ENCODE data around the gene SLC25A29.

Gene SLC25A29

DNA sequence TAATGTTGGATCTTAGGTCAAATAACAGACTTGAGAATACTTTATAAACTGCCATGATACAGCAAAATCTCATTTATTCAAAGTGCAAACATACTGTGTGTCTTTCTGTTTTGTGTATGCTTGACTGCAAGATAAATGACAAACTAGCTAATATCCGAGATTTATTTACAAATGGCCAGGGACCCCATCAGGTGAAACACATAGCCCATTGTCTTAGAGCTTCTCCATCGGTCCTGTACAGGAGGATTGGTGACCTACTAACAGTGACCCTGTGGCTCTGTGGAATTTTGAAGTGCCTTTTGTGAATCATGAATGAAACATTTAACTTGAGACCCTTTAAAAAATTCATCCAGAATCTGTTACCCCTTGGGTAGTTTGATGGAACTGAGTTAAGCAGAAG, 27.1 kb downstream of the SLC25A29 start:
- no peak for DNase-seq

DNA sequence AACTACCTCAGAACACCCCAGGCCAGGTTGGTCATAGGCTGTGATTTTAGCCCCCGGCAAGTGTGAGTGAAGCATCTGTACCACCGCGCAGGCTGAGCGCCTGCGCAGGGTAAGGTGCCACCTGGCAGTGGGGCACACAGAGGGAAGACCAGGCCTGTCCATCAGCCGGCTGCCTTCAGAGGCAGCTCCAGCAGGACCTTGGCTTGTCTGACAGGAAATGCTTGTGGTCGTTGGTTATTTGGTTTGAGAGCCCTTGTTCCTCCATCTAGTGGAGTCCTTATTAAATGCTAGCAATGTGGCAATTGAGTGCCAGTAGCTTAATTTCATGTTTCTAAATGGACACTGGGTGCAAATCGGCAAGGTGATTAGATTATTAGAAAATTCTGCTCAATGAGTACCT, 27.5 kb downstream of the SLC25A29 start:
- peak; percentile 65 for DNase-seq

DNA sequence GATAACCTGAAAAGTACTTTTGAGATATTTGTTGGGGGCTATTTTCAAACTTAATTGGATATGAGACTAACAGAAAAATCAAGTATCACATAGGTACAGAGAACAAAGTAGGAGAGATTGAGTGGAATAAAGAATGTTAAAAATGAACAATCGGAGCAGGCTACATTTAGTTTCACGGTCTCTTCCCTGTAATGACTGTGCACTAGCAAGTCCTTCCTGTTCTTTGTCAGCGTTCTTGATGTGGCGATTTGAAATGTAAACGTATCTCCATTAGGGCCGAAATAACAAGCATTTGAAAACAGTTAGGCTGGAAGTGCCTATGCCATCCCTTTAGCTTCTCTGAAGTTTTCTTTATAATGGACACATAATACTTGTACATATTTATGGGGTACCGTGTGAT, 31.0 kb downstream of the SLC25A29 start:
- DNase-seq, result no peak

DNA sequence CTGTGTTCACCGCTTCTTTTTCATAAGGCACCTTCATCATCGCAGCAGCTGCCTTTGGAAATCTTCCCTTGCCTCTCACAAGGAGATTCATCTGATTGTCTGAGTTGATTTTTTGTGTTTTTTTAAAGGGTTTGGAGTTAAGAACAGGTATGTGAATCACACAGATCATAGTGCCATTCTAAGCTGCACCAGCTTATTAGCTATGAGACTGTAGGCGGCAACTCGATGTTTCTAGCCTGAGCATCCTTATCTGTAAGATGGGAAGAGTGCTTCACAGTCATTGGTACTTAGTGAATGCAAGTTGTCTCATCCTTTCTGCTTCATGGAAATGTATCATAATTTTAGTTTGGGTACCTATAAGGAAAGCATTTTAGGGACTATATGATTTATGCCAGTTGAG, 32.0 kb downstream of the SLC25A29 start:
- DNase-seq, result no peak

DNA sequence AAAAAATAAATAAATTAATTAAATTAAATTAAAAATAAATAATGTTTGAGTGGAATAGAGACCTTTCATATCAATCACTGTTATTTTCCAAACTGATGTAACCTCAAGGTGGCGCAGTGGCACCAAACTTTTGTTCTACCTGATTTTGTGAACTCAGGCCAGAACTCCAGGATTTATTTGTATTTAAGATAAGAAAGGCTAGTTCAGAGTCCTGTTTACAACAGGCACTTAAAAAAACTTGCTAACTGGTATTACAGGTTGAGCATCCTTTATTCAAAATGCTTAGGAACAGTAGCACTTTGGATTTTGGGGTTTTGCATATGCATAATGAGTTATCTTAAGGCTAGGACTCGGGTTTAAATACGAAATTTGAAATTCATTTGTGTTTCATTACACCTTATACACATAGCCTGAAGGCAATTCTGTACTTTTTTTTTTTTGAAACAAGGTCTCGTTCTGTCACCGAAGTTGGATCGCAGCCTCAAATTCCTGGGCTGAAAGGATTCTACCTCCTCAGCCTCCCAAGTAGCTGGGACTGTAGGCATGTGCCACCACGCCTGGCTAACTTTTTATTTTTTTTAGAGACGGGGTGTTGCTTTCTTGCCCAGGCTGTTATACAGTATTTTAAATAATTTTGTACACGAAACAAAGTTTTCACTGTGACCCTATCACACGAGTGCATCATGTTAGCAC, 34.9 kb downstream of the SLC25A29 start:
- DNase-seq, result peak; percentile 6

DNA sequence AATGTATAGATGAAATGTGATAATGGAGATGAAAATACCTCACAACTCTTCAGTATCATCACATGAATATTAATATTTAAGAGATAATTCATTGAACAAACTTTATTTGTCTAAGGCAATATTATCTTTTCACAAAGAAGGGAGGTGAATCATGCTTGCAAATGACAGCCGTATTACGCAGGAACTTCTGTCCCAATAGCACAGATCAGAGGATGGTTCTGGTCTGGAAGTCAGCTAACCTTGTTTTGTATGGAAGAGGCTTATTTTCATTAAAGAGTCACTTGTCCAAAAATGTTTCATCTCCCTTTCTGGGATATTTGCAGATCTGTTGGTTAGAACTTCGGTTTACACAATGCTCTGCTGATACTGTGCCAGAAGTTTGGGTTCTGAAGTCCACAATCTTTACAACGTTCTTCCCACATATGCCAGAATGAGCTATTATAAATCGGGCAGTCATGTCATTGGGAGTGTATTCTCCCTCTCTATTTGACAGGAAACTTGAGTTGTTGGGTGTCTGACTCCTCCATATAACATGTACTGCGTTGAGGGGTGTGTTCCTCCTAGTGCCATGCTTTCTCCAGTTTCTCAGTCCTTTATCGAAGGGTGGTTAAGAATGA, 37.5 kb downstream of the SLC25A29 start:
- no peak for DNase-seq

DNA sequence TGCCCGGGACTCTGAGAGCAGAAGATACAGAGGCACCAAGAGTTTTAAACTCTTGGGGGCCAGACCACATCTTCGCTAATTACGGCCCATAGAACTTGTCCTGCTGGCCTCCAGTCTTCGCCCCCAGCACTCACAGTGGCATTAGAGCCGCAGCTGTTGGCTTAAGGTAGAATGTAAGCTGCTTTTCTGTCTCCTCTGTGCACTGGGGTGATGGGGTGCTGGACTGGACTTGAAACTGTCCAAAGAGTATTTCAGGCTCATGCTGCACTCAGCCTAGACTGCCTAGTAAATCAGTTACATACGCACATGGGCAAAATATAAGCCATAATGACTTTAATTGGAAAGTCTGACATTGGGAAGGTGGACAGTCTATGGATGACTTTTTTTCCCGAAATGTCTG, 38.3 kb downstream of the SLC25A29 start:
- no peak for DNase-seq

DNA sequence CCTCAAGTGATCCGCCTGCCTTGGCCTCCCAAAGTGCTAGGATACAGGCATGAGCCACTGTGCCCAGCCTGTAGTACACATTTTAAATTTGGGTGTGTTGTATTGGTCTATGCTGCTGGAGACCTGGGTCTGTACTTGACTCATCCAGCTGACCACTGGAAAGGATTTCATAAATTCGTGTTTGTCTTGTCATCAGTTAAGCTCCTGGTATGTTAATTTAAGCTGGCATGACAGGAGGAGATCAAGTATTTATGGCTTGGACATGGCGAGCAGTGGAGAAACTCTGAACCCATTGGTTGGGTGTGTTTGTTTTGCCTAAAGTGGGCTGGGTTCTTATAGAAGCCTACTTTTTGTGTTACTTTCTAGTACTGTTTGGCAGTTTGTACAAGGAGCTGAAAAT, 43.1 kb downstream of the SLC25A29 start:
- peak; percentile 22 for DNase-seq

DNA sequence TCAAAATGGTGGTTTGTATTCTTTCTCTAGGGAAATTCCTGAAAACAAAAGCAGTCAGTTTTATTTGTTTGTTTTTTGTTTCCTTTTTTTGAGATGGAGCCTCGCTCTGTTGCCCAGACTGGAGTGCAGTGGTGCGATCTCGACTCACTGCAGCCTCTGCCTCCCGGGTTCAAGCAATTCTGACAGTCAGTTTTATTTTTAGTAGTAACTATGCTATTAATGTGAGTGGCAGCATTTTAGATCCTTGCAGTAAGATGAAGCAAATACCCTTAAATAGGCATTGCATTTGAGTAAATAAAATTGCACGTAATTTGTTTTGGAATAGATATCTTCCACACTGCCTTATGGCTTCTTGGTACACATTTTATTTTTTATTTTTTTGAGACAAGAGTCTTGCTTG, 43.7 kb downstream of the SLC25A29 start:
- DNase-seq, result no peak

DNA sequence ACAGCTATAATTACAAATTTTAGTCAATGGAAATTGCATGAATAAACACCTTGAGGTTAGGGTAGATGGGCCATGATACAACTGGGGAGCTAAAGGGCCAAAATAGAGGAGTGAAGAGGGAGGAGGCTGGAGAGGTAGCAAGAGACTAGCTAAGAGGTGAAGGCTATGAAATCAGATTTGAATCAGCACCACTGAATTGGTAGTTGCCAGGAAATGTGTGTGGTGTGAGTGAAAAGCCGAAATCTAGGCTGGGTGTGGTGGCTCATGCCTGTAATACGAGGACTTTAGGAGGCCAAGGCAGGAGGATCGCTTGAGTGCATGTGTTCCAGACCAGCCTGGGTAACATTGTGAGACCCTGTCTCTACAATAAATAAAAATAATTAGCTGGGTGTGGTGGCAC, 44.6 kb downstream of the SLC25A29 start:
- DNase-seq, result no peak

DNA sequence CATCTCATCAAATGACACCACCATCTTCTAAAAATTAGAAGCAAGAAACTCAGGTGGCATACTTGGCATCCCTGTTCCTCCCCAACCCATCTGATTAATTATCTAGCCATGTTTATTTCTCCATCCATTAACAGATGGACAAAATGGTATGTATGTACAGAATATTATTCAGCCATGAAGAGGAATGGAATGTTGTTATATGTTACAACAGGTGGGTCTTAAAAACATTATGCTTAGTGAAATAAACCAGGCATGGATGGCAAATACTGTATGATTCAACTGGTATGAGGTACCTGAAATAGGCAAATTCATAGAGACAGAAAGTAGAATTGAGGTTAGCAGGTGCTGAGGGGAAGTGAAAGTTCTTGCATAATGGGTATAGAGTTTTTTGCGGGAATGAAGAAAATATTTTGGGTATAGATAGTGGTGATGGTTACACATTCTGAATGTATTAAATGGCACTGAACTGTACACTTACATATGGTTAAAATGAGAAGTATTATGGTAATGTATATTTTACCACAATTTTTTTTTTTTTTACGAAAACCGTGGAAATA, 49.8 kb downstream of the SLC25A29 start:
- DNase-seq, result no peak

DNA sequence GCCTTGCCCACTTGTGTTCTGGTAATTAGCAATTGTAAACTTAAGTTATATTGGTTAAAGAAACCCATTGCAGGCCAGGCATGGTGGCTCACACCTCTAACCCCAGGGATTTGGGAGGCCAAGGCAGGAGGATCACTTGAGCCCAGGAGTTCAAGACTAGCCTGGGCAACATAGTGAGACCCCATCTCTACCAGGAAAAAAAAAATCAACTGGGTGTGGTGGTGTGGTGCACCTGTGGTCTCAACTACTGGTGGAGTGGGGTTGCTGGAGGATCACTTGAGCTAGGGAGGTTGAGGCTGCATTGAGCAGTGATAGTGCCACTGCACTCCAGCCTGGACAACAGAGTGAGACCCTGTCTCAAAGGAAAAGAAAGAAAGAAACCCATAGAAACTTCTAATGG, 53.6 kb downstream of the SLC25A29 start:
- DNase-seq, result no peak

DNA sequence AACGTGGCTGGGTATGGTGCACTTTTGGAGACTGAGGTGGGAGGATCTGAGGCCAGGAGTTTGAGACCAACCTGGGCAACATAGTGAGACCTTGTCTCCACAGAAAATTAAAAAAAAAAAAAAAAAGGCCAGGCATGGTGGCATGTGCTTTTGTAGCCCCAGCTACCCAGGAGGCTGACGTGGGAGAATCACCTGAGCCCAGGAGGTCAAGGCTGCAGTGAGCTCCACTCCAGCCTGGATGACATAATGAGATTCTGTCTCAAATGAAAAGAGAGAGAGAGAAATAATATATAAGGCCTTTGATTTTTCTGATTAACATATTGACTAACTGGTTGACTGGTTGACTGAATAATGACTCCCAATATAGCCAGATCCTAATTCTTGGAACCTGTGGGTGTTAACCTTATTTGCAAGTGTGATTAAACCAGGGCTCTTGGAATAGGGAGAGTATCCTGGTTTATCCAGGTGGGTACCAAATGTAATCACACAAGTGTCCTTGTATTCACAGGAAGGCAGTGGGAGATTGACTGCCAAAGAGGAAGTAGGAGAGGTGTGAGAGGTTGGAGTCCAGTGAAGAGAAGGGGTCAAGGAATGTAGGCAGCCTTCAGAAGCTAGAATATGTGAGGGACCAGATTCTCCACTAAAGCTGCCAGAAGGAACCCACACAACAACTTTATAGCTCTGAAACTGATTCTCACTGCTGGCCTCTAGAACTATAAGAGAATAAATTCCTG, 55.3 kb downstream of the SLC25A29 start:
- no peak for DNase-seq

DNA sequence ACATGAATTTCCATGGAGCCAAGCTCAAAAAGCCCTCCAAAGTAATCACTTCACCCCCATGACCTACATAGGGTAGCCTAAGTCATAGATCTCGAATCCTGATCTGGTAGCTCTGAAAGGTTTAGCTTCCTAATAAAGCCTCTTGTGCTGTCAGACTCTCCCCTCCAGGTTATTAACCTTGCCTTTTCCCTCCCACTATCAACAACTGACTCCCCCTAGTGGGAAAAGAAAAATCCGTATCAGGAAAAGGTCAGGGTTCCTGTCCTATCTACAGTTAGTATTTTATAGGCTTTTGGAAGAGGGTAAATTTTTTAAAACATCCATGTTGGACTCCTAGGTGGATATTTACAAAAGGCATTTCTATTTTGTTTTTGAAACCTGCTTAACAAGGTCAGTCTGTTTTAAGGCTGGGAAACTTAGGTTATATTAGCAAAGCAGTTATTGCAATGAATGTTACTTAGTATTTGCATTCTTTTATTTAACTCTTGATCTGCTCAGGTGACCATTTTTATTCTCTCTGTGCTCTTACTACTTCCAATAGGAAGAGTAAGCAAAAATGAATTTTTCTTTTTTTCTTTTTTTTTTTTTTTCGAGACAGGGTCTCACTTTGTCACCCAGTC, 59.3 kb downstream of the SLC25A29 start:
- peak; percentile 43 for DNase-seq

DNA sequence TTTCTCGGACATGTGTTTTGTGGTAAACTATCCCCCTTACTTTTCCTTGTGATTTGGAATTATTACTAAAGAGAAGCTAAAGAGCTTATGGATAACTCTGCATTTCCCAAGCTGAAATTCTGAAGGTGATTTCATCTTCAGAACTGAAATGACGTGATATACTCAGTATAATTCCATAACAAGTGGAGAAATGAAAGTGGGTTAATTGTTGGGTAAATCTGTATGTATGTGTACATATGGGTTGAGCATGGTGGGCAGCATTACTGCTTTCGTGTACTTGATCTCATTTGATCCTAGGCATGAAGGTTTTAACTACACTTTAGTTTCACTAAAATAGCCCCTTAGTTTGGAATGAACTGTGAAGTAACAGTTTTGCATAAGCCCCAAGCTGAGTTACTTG, 63.2 kb downstream of the SLC25A29 start:
- DNase-seq, result no peak

DNA sequence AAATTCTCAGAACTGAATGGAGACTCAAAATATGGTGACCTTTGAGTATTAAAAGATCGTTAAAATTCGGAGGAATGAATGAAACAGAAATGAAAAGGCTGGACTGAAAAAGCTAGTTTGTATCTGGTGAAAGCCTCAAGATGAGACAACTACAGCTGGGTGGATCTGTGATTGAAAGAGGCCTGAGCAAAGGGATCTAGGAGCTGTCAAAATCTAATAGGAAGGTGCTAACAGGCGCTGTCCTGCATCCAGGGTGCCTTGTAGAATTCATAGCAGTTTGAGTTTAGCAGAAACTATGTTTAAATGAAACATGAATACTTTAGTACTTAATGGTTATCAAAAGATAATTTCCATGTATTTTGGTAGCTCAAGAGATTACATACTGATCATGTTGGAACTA, 65.0 kb downstream of the SLC25A29 start:
- no peak for DNase-seq

All from fibroblast of upper back skin (primary cell).